GM19193 (cell line): ENCODE results near the gene ATG4D.

ENCODE experiments used
- POLR2A ChIP-seq: IDR thresholded peaks from 4 replicates; pipeline ENCODE4 v1.6.1; 2011; ENCODE audit not compliant: insufficient read depth, insufficient read length; ENCODE audit errors: extremely low read depth

ATG4D gene

GRCh38 chr19:10557603-10558197 is 14.0 kb downstream of the ATG4D start:
- no peak for TF ChIP-seq POLR2A

GRCh38 chr19:10560154-10560553 is 16.4 kb downstream of the ATG4D start:
- no peak for TF ChIP-seq POLR2A

GRCh38 chr19:10562609-10563008 is 18.9 kb downstream of the ATG4D start:
- TF ChIP-seq POLR2A: no peak

- TF ChIP-seq POLR2A: no peak
Observed at GRCh38 chr19:10565028-10565566, 21.4 kb downstream of the ATG4D start.

GRCh38 chr19:10565567-10566407 is 22.1 kb downstream of the ATG4D start, which contains the start of gene KRI1:
Gene KRI1 (minus strand): TSS chr19:10566010. CDS start chr19:10565999, 11 bp downstream.
- TF ChIP-seq POLR2A: peak; percentile 75

- no peak for TF ChIP-seq POLR2A
Observed at GRCh38 chr19:10566408-10566657, 22.6 kb downstream of the ATG4D start.

GRCh38 chr19:10566658-10567410 is 23.1 kb downstream of the ATG4D start:
- peak; percentile 46 for TF ChIP-seq POLR2A

- TF ChIP-seq POLR2A: no peak
Observed at GRCh38 chr19:10567656-10568055, 24.0 kb downstream of the ATG4D start.

GRCh38 chr19:10568062-10568825 is 24.5 kb downstream of the ATG4D start:
- TF ChIP-seq POLR2A: no peak

GRCh38 chr19:10568826-10569651 is 25.3 kb downstream of the ATG4D start, which contains the start of gene CDKN2D:
Gene CDKN2D (minus strand): TSS chr19:10568979. CDS start chr19:10568653, 326 bp downstream.
- peak; percentile 62 for TF ChIP-seq POLR2A

- TF ChIP-seq POLR2A: no peak
Observed at GRCh38 chr19:10574462-10574861, 30.8 kb downstream of the ATG4D start.

GRCh38 chr19:10575011-10575716 is 31.5 kb downstream of the ATG4D start:
- no peak for TF ChIP-seq POLR2A

GRCh38 chr19:10577951-10578350 is 34.2 kb downstream of the ATG4D start:
- no peak for TF ChIP-seq POLR2A
